Muscle of leg (tissue), 11 donors: ENCODE results near the gene LUZP2. TPM values are rescaled to one million over a fixed set of nuclear protein-coding genes. Genes with fewer than 3 reads are reported as not detected.
A peak's percentile ranks its signal among the peaks of the same experiment; 100 is the strongest.

Experiments used
- DNase-seq: peaks from one replicate; pipeline ENCODE4 v3.0.0; 2013
- H3K27ac ChIP-seq: one replicate; pipeline ENCODE4 v1.5.1; 2013; ENCODE audit warnings: mild to moderate bottlenecking, low read length, control low read depth
- H3K27me3 ChIP-seq: one replicate; pipeline ENCODE4 v1.6.1; 2013; ENCODE audit warnings: low read length; ENCODE audit not compliant: control insufficient read depth, insufficient read depth
- H3K36me3 ChIP-seq: one replicate; pipeline ENCODE4 v1.6.1; 2013; ENCODE audit warnings: low read length; ENCODE audit not compliant: control insufficient read depth, insufficient read depth
- H3K4me1 ChIP-seq: one replicate; pipeline ENCODE4 v1.6.1; 2013; ENCODE audit warnings: low read length; ENCODE audit not compliant: control insufficient read depth, insufficient read depth
- H3K4me3 ChIP-seq: one replicate; pipeline ENCODE4 v1.5.1; 2013; ENCODE audit warnings: low read length, control low read depth
- H3K9me3 ChIP-seq: replicated peaks from 2 replicates; pipeline ENCODE4 v1.6.1; 2013; ENCODE audit warnings: low read depth, low read length; ENCODE audit not compliant: control insufficient read depth
- WGBS: methylation state at CpG from one replicate; pipeline ENCODE4 v1.1.5; 2013; ENCODE audit warnings: missing lambda C conversion rate; ENCODE audit not compliant: insufficient coverage; 5-methylcytosine and 5-hydroxymethylcytosine counted together
- polyA plus RNA-seq, 8 donors: library from polyadenylated mRNA; unstranded; fragments of 120-200 nt; gene quantifications; one replicate each; pipeline versions ENCODE4 v1.2.1 to v1.2.3, GENCODE V29; 2013; ENCODE audit warnings: inconsistent platforms in 1 of 8, low replicate concordance in 1 of 8; ENCODE audit not compliant: insufficient read length in 8 of 8, insufficient read depth in 1 of 8
- total RNA-seq: library from RNA; stranded (reverse); fragments of 120-200 nt; gene quantifications from one replicate; pipeline ENCODE4 v1.2.4, GENCODE V29; 2013

Gene LUZP2
- total and polyA plus RNA-seq, 9 donors = 0.40 to 3.6 (median 1.7) TPM

DNA sequence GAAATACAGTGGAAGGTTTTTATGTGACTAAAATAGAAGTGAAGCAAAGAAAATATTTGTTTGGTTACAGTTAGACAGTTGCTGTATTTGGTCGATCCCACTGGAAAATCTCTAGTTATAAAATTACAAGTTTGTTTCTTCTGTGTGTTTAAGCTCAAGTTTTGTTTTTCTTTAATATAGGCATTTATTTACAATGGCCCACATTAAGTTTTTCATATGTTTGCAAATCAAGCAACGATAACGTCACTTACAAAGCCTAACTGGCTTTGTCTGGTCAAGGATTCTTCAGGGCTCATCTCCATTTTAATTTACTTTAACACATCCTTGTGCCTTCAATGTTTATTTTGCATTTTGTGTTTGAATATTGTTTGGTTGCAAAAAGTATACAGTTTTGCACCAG lies 270.6 kb downstream of the LUZP2 start:
- no peak for DNase-seq
- no peak overlapping the region for H3K27ac ChIP-seq
- no peak overlapping the region for H3K4me3 ChIP-seq
- H3K36me3 ChIP-seq = no peaks in the 10 kb centered on the region
- H3K27me3 ChIP-seq = no peaks in the 10 kb centered on the region
- no peaks in the 10 kb centered on the region for H3K4me1 ChIP-seq
- no peaks in the 10 kb centered on the region for H3K9me3 ChIP-seq
- no CpG with 5 or more reads among the region's 3 CpGs for WGBS

GRCh38 chr11:24773322-24773721 lies 276.5 kb downstream of the LUZP2 start:
- Histone ChIP-seq H3K4me1 (no peaks in the 10 kb centered on the region), H3K27ac (no peak overlapping the region), H3K4me3 (no peak overlapping the region), H3K27me3 (no peaks in the 10 kb centered on the region), H3K36me3 (no peaks in the 10 kb centered on the region), H3K9me3 (no peaks in the 10 kb centered on the region)
- DNase-seq = no peak
- 88% methylated on average over 2 of the region's 3 CpGs for WGBS

GRCh38 chr11:24779791-24780190 lies 282.9 kb downstream of the LUZP2 start:
- Histone ChIP-seq H3K9me3 (no peaks in the 10 kb centered on the region), H3K36me3 (no peaks in the 10 kb centered on the region), H3K4me1 (no peaks in the 10 kb centered on the region), H3K4me3 (no peak overlapping the region), H3K27ac (no peak overlapping the region), H3K27me3 (no peaks in the 10 kb centered on the region)
- no peak for DNase-seq
- WGBS = 75% methylated on average over 1 of the region's 2 CpGs

DNA sequence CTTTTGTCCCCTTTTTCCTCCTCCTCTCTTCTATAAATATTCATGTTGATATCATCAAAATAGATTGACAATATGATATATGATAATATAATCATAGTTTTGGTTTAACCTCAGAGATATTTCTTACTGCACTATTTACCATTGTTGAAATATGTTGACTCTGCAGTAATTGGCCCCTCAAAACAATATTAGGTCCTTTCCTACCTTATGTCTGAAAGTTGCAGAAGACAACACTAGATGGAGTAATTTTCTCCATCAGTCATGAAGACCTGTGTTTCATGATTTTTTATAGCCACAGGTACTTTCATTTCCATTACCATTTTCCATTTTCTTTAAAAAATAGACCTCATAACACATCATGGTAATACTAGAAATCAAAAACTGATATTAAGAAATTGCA lies 284.4 kb downstream of the LUZP2 start:
- Histone ChIP-seq H3K27ac (no peak overlapping the region), H3K4me3 (no peak overlapping the region), H3K9me3 (no peaks in the 10 kb centered on the region), H3K27me3 (no peaks in the 10 kb centered on the region), H3K4me1 (no peaks in the 10 kb centered on the region), H3K36me3 (no peaks in the 10 kb centered on the region)
- DNase-seq = no peak

- Histone ChIP-seq H3K27me3 (no peaks in the 10 kb centered on the region), H3K36me3 (no peaks in the 10 kb centered on the region), H3K4me3 (no peak overlapping the region), H3K9me3 (no peaks in the 10 kb centered on the region), H3K4me1 (no peaks in the 10 kb centered on the region), H3K27ac (no peak overlapping the region)
- DNase-seq = peak; percentile 1
- no CpG with 5 or more reads among the region's 2 CpGs for WGBS
Measured at GRCh38 chr11:24793479-24793878, 296.6 kb downstream of the LUZP2 start.

- no peaks in the 10 kb centered on the region for H3K27me3 ChIP-seq
- DNase-seq = no peak
- H3K4me1 ChIP-seq = no peaks in the 10 kb centered on the region
- no CpG with 5 or more reads among the region's 1 CpG for WGBS
- no peak overlapping the region for H3K4me3 ChIP-seq
- no peaks in the 10 kb centered on the region for H3K36me3 ChIP-seq
- H3K27ac ChIP-seq = no peak overlapping the region
- H3K9me3 ChIP-seq = no peaks in the 10 kb centered on the region
Measured at GRCh38 chr11:24794064-24794463, 297.2 kb downstream of the LUZP2 start.

DNA sequence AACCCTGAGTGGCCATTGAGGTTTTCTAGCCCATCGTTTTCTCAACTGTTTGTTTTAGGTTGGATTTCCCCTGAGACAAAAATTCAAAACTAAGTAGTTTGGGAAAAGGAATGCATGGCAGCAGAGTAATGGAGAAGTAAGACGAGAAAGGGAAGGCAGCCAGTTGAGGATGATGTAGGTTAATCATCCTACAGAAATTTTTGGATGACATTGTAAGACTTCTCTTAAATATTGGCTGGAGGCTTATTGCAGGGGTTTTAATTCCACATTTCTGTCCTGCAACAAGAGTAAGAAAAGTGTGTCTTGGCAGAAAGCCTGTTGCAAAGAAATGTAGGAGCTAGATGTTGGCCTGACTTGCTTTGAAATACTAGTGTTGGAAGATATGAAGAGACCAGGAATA lies 308.8 kb downstream of the LUZP2 start:
- Histone ChIP-seq H3K9me3 (no peaks in the 10 kb centered on the region), H3K36me3 (no peaks in the 10 kb centered on the region), H3K27me3 (no peaks in the 10 kb centered on the region), H3K4me1 (no peaks in the 10 kb centered on the region), H3K27ac (no peak overlapping the region), H3K4me3 (no peak overlapping the region)
- WGBS = 43% methylated on average over 1 of the region's 2 CpGs
- DNase-seq = peak; percentile 67

DNA sequence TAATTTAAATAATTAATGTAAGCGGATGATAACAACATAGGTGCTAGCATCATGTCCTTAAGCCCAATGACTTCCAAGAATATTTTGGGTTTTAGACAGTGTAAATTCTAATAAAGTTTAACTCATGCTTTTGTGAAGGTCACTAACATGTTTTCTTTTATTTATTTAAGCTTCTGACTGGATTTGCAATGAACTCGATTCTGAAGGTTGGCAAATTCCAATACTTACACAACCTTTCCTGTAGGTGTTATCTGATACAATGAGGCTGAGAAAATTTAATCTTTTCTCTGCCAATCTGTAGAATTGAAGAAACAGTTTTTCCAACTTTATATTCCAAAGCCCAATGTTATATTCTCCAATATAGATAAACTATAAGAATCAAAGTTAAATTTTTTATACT lies 311.3 kb downstream of the LUZP2 start:
- Histone ChIP-seq H3K4me3 (no peak overlapping the region), H3K9me3 (no peaks in the 10 kb centered on the region), H3K4me1 (no peaks in the 10 kb centered on the region), H3K27me3 (no peaks in the 10 kb centered on the region), H3K36me3 (no peaks in the 10 kb centered on the region), H3K27ac (no peak overlapping the region)
- DNase-seq = no peak
- WGBS = no CpG with 5 or more reads among the region's 2 CpGs

DNA sequence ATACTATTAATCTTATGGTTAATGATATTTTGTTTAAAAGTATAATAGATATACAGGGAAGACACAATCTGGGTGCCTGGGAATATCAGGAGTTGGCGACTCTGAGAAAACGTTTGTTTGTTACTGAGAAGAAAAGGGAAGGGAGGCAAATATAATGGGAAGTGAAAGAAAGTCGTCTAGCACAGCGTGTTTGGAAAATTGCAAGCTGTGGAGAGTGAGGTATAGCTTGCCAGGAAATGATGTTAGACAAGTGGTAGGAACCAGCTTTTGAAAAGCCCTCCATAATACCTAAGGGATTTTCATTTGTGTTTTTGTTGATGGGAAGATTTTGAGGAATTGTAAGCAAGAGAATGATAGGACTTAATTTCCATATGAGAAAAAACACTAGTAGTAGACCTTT lies 322.2 kb downstream of the LUZP2 start:
- Histone ChIP-seq H3K36me3 (no peaks in the 10 kb centered on the region), H3K27me3 (no peaks in the 10 kb centered on the region), H3K9me3 (no peaks in the 10 kb centered on the region), H3K4me1 (no peaks in the 10 kb centered on the region), H3K4me3 (no peak overlapping the region), H3K27ac (no peak overlapping the region)
- 24% methylated on average over 4 of the region's 4 CpGs for WGBS
- DNase-seq = peak; percentile 49

DNA sequence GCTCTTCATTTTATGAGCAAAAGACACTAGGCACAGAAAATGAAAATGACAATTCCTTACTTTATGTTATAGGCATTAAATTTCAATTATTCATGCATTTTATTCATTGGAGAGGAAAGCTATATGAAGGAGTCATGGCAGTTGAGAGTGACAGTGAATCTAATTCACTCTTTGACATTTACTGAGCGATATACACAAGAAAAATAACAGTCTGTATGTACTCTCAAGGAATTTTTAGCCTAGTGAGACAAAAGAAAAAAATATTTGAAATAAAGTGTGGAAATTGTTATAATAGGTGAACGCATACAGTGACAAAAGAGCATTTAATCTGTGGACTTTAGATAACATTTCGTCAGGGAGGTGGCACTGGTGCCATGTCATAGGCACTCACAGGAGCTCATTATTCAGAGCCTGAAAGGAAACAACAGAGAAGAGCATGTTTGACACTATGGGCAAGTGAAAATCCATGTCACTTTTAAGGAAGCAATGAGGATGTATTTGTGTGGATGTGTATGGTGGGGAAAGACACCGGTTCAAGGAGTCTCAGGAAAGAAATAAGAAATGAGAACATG lies 323.1 kb downstream of the LUZP2 start:
- WGBS = 75% methylated on average over 3 of the region's 4 CpGs
- H3K9me3 ChIP-seq = no peaks in the 10 kb centered on the region

DNA sequence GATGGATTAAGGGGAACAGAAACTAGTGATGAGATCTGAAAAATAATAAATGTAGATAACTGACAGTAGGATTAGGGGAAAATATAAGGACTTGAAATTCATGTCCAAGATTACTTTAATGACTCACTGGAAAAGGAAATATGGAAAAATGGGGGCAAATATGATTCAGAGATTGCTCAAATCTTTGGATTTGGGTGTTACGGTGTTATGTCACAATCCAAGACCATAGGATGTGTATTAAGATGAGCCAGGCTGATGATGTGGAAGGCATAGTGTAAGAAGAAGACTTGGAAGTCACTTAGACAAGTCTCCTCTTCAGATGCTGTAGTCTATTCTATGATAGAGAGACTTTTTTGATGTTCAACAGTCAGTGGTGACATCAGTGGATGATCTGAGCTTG lies 323.7 kb downstream of the LUZP2 start:
- H3K36me3 ChIP-seq = no peaks in the 10 kb centered on the region
- no peaks in the 10 kb centered on the region for H3K27me3 ChIP-seq
- H3K4me1 ChIP-seq = no peaks in the 10 kb centered on the region
- H3K9me3 ChIP-seq = no peaks in the 10 kb centered on the region
- no peak overlapping the region for H3K27ac ChIP-seq
- no peak for DNase-seq
- H3K4me3 ChIP-seq = no peak overlapping the region
- 80% methylated on average over 1 of the region's 1 CpG for WGBS

More for the DNA sequence above, 323.1 kb downstream of the LUZP2 start:
- Histone ChIP-seq H3K4me3 (no peak overlapping the region), H3K36me3 (no peaks in the 10 kb centered on the region), H3K27ac (no peak overlapping the region), H3K27me3 (no peaks in the 10 kb centered on the region), H3K4me1 (no peaks in the 10 kb centered on the region)
- DNase-seq = no peak
